Activated CD8-positive, alpha-beta T cell treated with anti-CD3 and anti-CD28 coated beads for 36 hours (primary cell): ENCODE measurements around the gene RABEPK. TPM values are rescaled to one million over a fixed set of nuclear protein-coding genes. Genes with fewer than 3 reads are reported as not detected.
A peak's percentile ranks its signal among the peaks of the same experiment; 100 is the strongest.
"Not testable (repeated sequence)": the region's sequence is repeated elsewhere in the genome, so short reads cannot be mapped to it uniquely, and the experiment has no call there.

Experiments used
- ATAC-seq: fragments of 200-7000 bp; cut with Tn5 transposase; one replicate; pipeline ENCODE4 v1.10.0; 2021; ENCODE audit warnings: mild to moderate bottlenecking, moderate library complexity
- CTCF ChIA-PET: fragments of 350-600 bp; sonication (Branson Sonifier 250); formaldehyde crosslinking; loops from one replicate; lab custom pipeline; 2021; ENCODE audit warnings: antibody characterized with exemption; lab: Charles Lee
- POLR2A ChIA-PET: fragments of 350-600 bp; sonication (Branson Sonifier 250); formaldehyde crosslinking; loops from one replicate; lab custom pipeline; 2021; ENCODE audit warnings: antibody characterized with exemption; lab: Charles Lee
- DNase-seq: peaks from one replicate; pipeline ENCODE4 v3.0.0-alpha.2; 2020
- H3K27ac Mint-ChIP-seq: one replicate; pipeline ENCODE4 v1.8.0; 2021; ENCODE audit warnings: mild to moderate bottlenecking, mixed read lengths
- H3K27me3 Mint-ChIP-seq: one replicate; pipeline ENCODE4 v1.8.0; 2021; ENCODE audit warnings: mixed read lengths
- H3K36me3 Mint-ChIP-seq: one replicate; pipeline ENCODE4 v1.8.0; 2021; ENCODE audit warnings: low read depth, mixed read lengths
- H3K4me1 Mint-ChIP-seq: one replicate; pipeline ENCODE4 v1.8.0; 2021; ENCODE audit warnings: low read depth, mixed read lengths
- H3K4me3 Mint-ChIP-seq: one replicate; pipeline ENCODE4 v1.8.0; 2021; ENCODE audit warnings: mild to moderate bottlenecking, moderate library complexity, mixed read lengths
- H3K9me3 Mint-ChIP-seq: one replicate; pipeline ENCODE4 v1.8.0; 2021; ENCODE audit warnings: mixed read lengths
- intact Hi-C: fragments of 100-400 bp; cut with micrococcal nuclease; formaldehyde crosslinking; loops from one replicate; pipeline ENCODE4 v1.10.0; 2022
- total RNA-seq, 2 experiments: library from RNA; stranded (reverse); gene quantifications; one replicate each; pipeline ENCODE4 v1.2.3, GENCODE V29; 2021
- TF ChIP-seq, protein P1 (sequence below): fragments of 200-600 bp; IDR thresholded peaks from one replicate; pipeline ENCODE4 v1.8.0; 2022; ENCODE audit warnings: antibody characterized with exemption, mild to moderate bottlenecking

The RABEPK gene
- total RNA-seq, 2 experiments from 2014 or later: 30.0 to 30.4 TPM

GRCh38 chr9:125214186-125214585 is 13.8 kb downstream of the RABEPK start:
- Mint-ChIP-seq H3K9me3 (no peaks in the 10 kb centered on the region), H3K4me1 (no peaks in the 10 kb centered on the region), H3K27me3 (no peaks in the 10 kb centered on the region), H3K4me3 (no peak overlapping the region), H3K36me3 (peaks cover 38% of the 10 kb centered on the region), H3K27ac (no peak overlapping the region)
- ChIA-PET CTCF (no interaction called here), POLR2A (no interaction called here)
- ATAC-seq (no peak), DNase-seq (no peak)
- intact Hi-C loops: no loop called here
- TF ChIP-seq, protein P1, sequence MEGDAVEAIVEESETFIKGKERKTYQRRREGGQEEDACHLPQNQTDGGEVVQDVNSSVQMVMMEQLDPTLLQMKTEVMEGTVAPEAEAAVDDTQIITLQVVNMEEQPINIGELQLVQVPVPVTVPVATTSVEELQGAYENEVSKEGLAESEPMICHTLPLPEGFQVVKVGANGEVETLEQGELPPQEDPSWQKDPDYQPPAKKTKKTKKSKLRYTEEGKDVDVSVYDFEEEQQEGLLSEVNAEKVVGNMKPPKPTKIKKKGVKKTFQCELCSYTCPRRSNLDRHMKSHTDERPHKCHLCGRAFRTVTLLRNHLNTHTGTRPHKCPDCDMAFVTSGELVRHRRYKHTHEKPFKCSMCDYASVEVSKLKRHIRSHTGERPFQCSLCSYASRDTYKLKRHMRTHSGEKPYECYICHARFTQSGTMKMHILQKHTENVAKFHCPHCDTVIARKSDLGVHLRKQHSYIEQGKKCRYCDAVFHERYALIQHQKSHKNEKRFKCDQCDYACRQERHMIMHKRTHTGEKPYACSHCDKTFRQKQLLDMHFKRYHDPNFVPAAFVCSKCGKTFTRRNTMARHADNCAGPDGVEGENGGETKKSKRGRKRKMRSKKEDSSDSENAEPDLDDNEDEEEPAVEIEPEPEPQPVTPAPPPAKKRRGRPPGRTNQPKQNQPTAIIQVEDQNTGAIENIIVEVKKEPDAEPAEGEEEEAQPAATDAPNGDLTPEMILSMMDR: no peak

DNA sequence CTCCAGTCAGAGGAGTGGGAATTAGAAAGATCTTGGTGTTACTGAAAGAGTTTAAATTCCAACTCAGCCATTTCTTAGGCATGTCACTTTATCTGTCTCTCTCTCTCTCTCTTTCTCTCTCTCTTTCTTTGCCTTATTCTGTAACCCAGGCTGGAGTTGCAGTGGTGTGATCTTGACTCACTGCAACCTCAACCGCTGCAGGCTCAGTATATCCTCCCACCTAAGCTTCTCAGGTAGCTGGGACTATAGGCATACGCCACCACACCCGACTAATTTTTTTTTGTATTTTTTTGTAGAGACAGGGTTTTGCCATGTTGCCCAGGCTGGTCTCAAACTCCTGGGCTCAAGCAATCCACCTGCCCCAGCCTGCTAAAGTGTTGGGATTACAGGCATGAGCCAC is 18.3 kb downstream of the RABEPK start:
- TF ChIP-seq, protein P1: no peak
- ChIA-PET POLR2A (interaction anchor here (0.8 kb wide), 1 partner anchor 9 kb away, joined by 3 read pairs; no protein-coding TSS in a partner anchor), CTCF (no interaction called here)
- H3K9me3 Mint-ChIP-seq: no peaks in the 10 kb centered on the region
- DNase-seq: no peak
- intact Hi-C loops: no loop called here
- no peak for ATAC-seq
- no peak overlapping the region for H3K4me3 Mint-ChIP-seq
- H3K27ac Mint-ChIP-seq: no peak overlapping the region
- H3K27me3 Mint-ChIP-seq: no peaks in the 10 kb centered on the region
- H3K36me3 Mint-ChIP-seq: peaks cover 35% of the 10 kb centered on the region
- no peaks in the 10 kb centered on the region for H3K4me1 Mint-ChIP-seq

- ATAC-seq, CTCF ChIA-PET: not testable (repeated sequence)
- POLR2A ChIA-PET: interaction anchor here (0.7 to 2.5 kb wide), 2 partner anchors 16 to 39 kb away, joined by 4 to 14 read pairs; partner anchors contain the start of gene HSPA5
These were observed 24.5 kb downstream of the RABEPK start for GRCh38 chr9:125224858-125225257.

GRCh38 chr9:125227761-125228160 is 27.4 kb downstream of the RABEPK start:
- Mint-ChIP-seq H3K27me3 (no peaks in the 10 kb centered on the region), H3K27ac (no peak overlapping the region), H3K36me3 (peaks cover 17% of the 10 kb centered on the region), H3K4me1 (no peaks in the 10 kb centered on the region), H3K4me3 (no peak overlapping the region), H3K9me3 (no peaks in the 10 kb centered on the region)
- DNase-seq (no peak), ATAC-seq (no peak)
- ChIA-PET POLR2A (interaction anchor here (0.6 to 4.2 kb wide), 5 partner anchors 9 to 13 kb away, joined by 3 to 16 read pairs (median 4); partner anchors contain the start of gene HSPA5), CTCF (interaction anchor here (1.0 kb wide), 1 partner anchor 18 kb away, joined by 3 read pairs; no protein-coding TSS in a partner anchor)
- TF ChIP-seq, protein P1: no peak
- intact Hi-C loops: no loop called here

More at GRCh38 chr9:125224858-125225257, 24.5 kb downstream of the RABEPK start:
- H3K27me3 Mint-ChIP-seq, H3K27ac Mint-ChIP-seq, H3K9me3 Mint-ChIP-seq, intact Hi-C loops, H3K4me1 Mint-ChIP-seq, H3K4me3 Mint-ChIP-seq, DNase-seq: not testable (repeated sequence)
- H3K36me3 Mint-ChIP-seq: peaks cover 24% of the 10 kb centered on the region

DNA sequence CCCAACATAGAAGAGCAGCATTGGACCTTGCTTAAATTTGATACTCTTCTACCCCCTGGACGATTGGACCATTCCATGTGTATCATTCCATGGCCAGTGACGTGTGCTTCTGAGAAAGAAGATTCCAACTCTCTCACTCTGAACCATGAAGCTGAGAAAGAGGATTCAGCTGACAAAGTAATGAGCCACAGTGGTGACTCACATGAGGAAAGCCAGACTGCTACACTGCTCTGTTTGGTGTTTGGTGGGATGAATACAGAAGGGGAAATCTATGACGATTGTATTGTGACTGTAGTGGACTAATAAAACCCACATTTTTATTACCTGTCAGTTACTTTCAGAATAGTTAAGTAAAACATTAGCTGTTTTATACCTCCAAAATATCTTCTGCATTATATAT is 33.3 kb downstream of the RABEPK start:
- H3K36me3 Mint-ChIP-seq: peaks cover 58% of the 10 kb centered on the region
- ATAC-seq (no peak), DNase-seq (no peak)
- ChIA-PET POLR2A (interaction anchor here (2.1 kb wide), 1 partner anchor 11 kb away, joined by 7 read pairs; no protein-coding TSS in a partner anchor), CTCF (no interaction called here)
- TF ChIP-seq, protein P1: no peak
- no peak overlapping the region for H3K27ac Mint-ChIP-seq
- no peak overlapping the region for H3K4me3 Mint-ChIP-seq
- H3K9me3 Mint-ChIP-seq: no peaks in the 10 kb centered on the region
- no peaks in the 10 kb centered on the region for H3K27me3 Mint-ChIP-seq
- H3K4me1 Mint-ChIP-seq: peaks cover 34% of the 10 kb centered on the region
- intact Hi-C loops: no loop called here

GRCh38 chr9:125234099-125234498 is 33.8 kb downstream of the RABEPK start:
- peak overlapping the region; percentile 38 for H3K27ac Mint-ChIP-seq
- CTCF ChIA-PET, intact Hi-C loops: not testable (repeated sequence)

More at GRCh38 chr9:125234099-125234498, 33.8 kb downstream of the RABEPK start:
- not testable (repeated sequence) for DNase-seq, H3K27me3 Mint-ChIP-seq, H3K4me3 Mint-ChIP-seq, ATAC-seq, H3K9me3 Mint-ChIP-seq
- peaks cover 38% of the 10 kb centered on the region for H3K4me1 Mint-ChIP-seq
- H3K36me3 Mint-ChIP-seq: peaks cover 62% of the 10 kb centered on the region
- POLR2A ChIA-PET: interaction anchor here (1.5 to 2.1 kb wide), 2 partner anchors 10 to 98 kb away, joined by 4 to 7 read pairs; no protein-coding TSS in a partner anchor
